SK-N-DZ (cell line): Measurements from ENCODE around the gene G3BP2. TPM values are rescaled to one million over a fixed set of nuclear protein-coding genes. Genes with fewer than 3 reads are reported as not detected.
"Not testable (repeated sequence)": the region's sequence is repeated elsewhere in the genome, so short reads cannot be mapped to it uniquely, and the experiment has no call there.

ENCODE experiments used
- DNase-seq: peaks from one replicate; pipeline ENCODE4 v3.0.0-alpha.2; 2015; ENCODE audit warnings: low spot score
- polyA plus RNA-seq, 2 experiments: library from polyadenylated mRNA; depleted of rRNA; stranded (reverse); fragments of >200 nt; gene quantifications; 2 replicates each; pipeline ENCODE4 v1.2.3, GENCODE V29; 2014

The G3BP2 gene
- polyA plus RNA-seq (2014; cell fraction: cytosol; rRNA removed): 127 and 144 TPM in 2 replicates
- 47.1 and 68.2 TPM in 2 replicates for polyA plus RNA-seq (2014; cell fraction: nucleus; rRNA removed)

- peak; percentile 97 for DNase-seq
These were observed at the start of gene G3BP2 for GRCh38 chr4:75673027-75673958. Gene G3BP2 (minus strand): TSS chr4:75673411. CDS start chr4:75662025, 11,386 bp downstream.

GRCh38 chr4:75722417-75722816 is 49.2 kb upstream of the G3BP2 start:
- no peak for DNase-seq

GRCh38 chr4:75718529-75718928 is 45.3 kb upstream of the G3BP2 start:
- no peak for DNase-seq

GRCh38 chr4:75717408-75717807 is 44.2 kb upstream of the G3BP2 start:
- DNase-seq: no peak

GRCh38 chr4:75716054-75716453 is 42.8 kb upstream of the G3BP2 start:
- DNase-seq: not testable (repeated sequence)

- no peak for DNase-seq
These were observed 42.0 kb upstream of the G3BP2 start for GRCh38 chr4:75715105-75715799.

GRCh38 chr4:75714704-75715103 is 41.5 kb upstream of the G3BP2 start:
- DNase-seq: no peak

- no peak for DNase-seq
These were observed 40.8 kb upstream of the G3BP2 start for GRCh38 chr4:75714011-75714410.

GRCh38 chr4:75710246-75710645 is 37.0 kb upstream of the G3BP2 start:
- no peak for DNase-seq

GRCh38 chr4:75708218-75708691 is 35.0 kb upstream of the G3BP2 start:
- no peak for DNase-seq

GRCh38 chr4:75705198-75705977 is 32.2 kb upstream of the G3BP2 start:
- no peak for DNase-seq

- DNase-seq: peak; percentile 51
These were observed 29.8 kb upstream of the G3BP2 start for GRCh38 chr4:75702919-75703411.

- DNase-seq: no peak
These were observed 26.1 kb upstream of the G3BP2 start for GRCh38 chr4:75699299-75699698.

GRCh38 chr4:75698963-75699228 is 25.7 kb upstream of the G3BP2 start:
- DNase-seq: no peak

GRCh38 chr4:75698162-75698962 is 25.2 kb upstream of the G3BP2 start:
- DNase-seq: no peak

- no peak for DNase-seq
These were observed 23.4 kb upstream of the G3BP2 start for GRCh38 chr4:75696581-75696980.

- DNase-seq: no peak
These were observed 22.9 kb upstream of the G3BP2 start for GRCh38 chr4:75696071-75696470.

- DNase-seq: not testable (repeated sequence)
These were observed 18.9 kb upstream of the G3BP2 start for GRCh38 chr4:75692066-75692465.

GRCh38 chr4:75687125-75687524 is 13.9 kb upstream of the G3BP2 start:
- DNase-seq: not testable (repeated sequence)

- no peak for DNase-seq
These were observed 13.1 kb upstream of the G3BP2 start for GRCh38 chr4:75686346-75686745.
